HL-60 (cell line): ENCODE results near the gene PTBP2.

Experiments
- DNase-seq, 2 experiments: peaks; one replicate each; pipeline ENCODE4 v3.0.0-alpha.2; 2010 to 2020; ENCODE audit warnings: low read depth in 1 of 2, low spot score in 1 of 2
- H3K27ac ChIP-seq: fragments of 250-450 bp; sonication (Bioruptor Pico); replicated peaks from 2 replicates; pipeline ENCODE4 v1.5.1; 2020; ENCODE audit warnings: mild to moderate bottlenecking, moderate library complexity
- H3K27me3 ChIP-seq: fragments of 250-450 bp; sonication (Bioruptor Pico); 2 replicates; pipeline ENCODE4 v1.5.1; 2021; ENCODE audit warnings: mild to moderate bottlenecking, moderate library complexity; ENCODE audit not compliant: insufficient read depth, poor library complexity, severe bottlenecking
- H3K4me3 ChIP-seq: replicated peaks from 2 replicates; pipeline ENCODE4 v1.5.1; 2011; ENCODE audit warnings: mild to moderate bottlenecking, control low read depth, low read length; ENCODE audit not compliant: insufficient read depth
- GABPA ChIP-seq: IDR thresholded peaks from 2 replicates; pipeline ENCODE4 v1.6.1; 2012; ENCODE audit warnings: low read depth
- POLR2AphosphoS5 ChIP-seq: IDR thresholded peaks from 2 replicates; pipeline ENCODE4 v1.6.1; 2012; ENCODE audit warnings: low read depth
- SPI1 ChIP-seq: IDR thresholded peaks from 2 replicates; pipeline ENCODE4 v1.6.1; 2012; ENCODE audit warnings: low read depth, mild to moderate bottlenecking, borderline replicate concordance
- TF ChIP-seq, protein P1 (sequence below): IDR thresholded peaks from 2 replicates; pipeline ENCODE4 v1.6.1; 2012; ENCODE audit warnings: low read depth; ENCODE audit not compliant: insufficient replicate concordance
- TF ChIP-seq, protein P2 (sequence below): IDR thresholded peaks from one replicate; pipeline ENCODE4 v1.5.1; 2011; ENCODE audit warnings: low read length, control low read depth, inconsistent platforms; ENCODE audit not compliant: insufficient read depth

Gene PTBP2

DNA sequence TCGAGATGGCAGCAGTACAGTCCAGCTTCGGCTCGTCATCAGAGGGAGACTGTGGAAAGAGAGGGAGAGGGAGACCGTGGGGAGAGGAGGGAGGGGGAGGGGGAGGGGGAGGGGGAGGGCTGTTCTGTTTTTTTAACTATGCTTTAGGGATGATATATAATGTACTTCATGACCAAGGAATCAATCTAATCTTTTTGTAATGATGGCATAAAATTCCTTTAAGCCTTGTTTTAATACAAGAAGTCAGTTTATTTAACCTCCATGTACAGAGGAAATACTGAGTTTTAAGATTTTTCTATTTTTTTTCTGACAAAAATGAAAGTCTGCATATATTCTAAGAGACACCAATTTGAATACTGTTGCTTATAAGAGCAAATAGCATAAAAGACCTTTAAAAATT, 41.9 kb downstream of the PTBP2 start:
- Histone ChIP-seq H3K27me3 (no peaks in the 10 kb centered on the region), H3K27ac (no peak overlapping the region), H3K4me3 (no peak overlapping the region)
- no peak for TF ChIP-seq GABPA
- no peak for TF ChIP-seq POLR2AphosphoS5
- no peak for TF ChIP-seq SPI1
- TF ChIP-seq, protein P1, sequence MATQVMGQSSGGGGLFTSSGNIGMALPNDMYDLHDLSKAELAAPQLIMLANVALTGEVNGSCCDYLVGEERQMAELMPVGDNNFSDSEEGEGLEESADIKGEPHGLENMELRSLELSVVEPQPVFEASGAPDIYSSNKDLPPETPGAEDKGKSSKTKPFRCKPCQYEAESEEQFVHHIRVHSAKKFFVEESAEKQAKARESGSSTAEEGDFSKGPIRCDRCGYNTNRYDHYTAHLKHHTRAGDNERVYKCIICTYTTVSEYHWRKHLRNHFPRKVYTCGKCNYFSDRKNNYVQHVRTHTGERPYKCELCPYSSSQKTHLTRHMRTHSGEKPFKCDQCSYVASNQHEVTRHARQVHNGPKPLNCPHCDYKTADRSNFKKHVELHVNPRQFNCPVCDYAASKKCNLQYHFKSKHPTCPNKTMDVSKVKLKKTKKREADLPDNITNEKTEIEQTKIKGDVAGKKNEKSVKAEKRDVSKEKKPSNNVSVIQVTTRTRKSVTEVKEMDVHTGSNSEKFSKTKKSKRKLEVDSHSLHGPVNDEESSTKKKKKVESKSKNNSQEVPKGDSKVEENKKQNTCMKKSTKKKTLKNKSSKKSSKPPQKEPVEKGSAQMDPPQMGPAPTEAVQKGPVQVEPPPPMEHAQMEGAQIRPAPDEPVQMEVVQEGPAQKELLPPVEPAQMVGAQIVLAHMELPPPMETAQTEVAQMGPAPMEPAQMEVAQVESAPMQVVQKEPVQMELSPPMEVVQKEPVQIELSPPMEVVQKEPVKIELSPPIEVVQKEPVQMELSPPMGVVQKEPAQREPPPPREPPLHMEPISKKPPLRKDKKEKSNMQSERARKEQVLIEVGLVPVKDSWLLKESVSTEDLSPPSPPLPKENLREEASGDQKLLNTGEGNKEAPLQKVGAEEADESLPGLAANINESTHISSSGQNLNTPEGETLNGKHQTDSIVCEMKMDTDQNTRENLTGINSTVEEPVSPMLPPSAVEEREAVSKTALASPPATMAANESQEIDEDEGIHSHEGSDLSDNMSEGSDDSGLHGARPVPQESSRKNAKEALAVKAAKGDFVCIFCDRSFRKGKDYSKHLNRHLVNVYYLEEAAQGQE, result no peak
- TF ChIP-seq, protein P2, sequence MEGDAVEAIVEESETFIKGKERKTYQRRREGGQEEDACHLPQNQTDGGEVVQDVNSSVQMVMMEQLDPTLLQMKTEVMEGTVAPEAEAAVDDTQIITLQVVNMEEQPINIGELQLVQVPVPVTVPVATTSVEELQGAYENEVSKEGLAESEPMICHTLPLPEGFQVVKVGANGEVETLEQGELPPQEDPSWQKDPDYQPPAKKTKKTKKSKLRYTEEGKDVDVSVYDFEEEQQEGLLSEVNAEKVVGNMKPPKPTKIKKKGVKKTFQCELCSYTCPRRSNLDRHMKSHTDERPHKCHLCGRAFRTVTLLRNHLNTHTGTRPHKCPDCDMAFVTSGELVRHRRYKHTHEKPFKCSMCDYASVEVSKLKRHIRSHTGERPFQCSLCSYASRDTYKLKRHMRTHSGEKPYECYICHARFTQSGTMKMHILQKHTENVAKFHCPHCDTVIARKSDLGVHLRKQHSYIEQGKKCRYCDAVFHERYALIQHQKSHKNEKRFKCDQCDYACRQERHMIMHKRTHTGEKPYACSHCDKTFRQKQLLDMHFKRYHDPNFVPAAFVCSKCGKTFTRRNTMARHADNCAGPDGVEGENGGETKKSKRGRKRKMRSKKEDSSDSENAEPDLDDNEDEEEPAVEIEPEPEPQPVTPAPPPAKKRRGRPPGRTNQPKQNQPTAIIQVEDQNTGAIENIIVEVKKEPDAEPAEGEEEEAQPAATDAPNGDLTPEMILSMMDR, result no peak
- DNase-seq, result no peak

DNA sequence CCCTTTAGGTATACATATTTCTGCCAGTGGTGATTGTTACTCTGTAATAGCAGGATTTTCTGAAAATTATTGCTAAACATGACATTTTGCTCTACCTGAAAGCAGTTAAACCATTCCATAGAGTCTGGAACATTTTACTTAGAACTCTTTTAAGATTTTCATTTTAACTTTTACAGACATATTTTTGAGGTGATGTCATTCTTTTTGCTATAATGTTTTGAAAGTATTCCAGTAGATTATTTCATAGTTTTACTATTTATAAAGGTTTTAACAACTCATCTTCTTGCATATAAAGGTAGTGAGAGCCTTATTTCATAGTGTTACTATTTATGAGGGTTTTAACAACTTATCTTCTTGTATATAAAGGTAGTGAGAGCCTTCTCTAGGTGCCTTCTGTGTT, 42.9 kb downstream of the PTBP2 start:
- TF ChIP-seq GABPA, result no peak
- TF ChIP-seq POLR2AphosphoS5, result no peak
- TF ChIP-seq, protein P2, result no peak
- TF ChIP-seq, protein P1, result no peak
- TF ChIP-seq SPI1, result no peak
- no peaks in the 10 kb centered on the region for H3K27me3 ChIP-seq
- H3K4me3 ChIP-seq, result no peak overlapping the region
- no peak overlapping the region for H3K27ac ChIP-seq
- DNase-seq, result no peak

DNA sequence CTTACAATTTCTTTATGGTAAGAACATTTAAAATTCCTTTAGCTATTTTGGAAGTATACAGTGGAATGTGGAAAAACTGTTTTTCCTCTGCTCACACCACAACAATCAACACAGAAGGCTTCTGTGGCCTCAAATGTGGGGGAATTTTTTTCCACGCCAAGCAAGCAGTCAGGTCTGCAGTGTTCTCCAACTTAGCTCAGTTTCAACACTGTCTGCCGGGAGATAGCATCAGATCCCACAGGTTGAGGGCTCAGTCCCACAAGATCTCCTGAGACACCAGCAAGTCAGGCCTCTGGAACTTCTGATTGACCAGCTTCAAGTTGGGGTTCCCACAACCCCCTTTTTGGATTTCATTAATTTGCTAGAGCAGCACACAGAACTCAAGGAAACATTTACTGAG, 50.3 kb downstream of the PTBP2 start:
- no peaks in the 10 kb centered on the region for H3K27me3 ChIP-seq
- H3K27ac ChIP-seq, result no peak overlapping the region
- no peak overlapping the region for H3K4me3 ChIP-seq
- TF ChIP-seq POLR2AphosphoS5 (no peak), GABPA (no peak), SPI1 (no peak)
- TF ChIP-seq, protein P2, result no peak
- TF ChIP-seq, protein P1, result no peak
- no peak for DNase-seq
